PC-3 (cell line): ENCODE data around the gene AFMID. TPM values are rescaled to one million over a fixed set of nuclear protein-coding genes. Genes with fewer than 3 reads are reported as not detected.

Experiments used
- ATAC-seq: fragments of 200-7000 bp; cut with Tn5 transposase; 2 replicates; pipeline ENCODE4 v1.9.1; 2020; ENCODE audit warnings: mild to moderate bottlenecking, moderate library complexity
- BruUV-seq: library from RNA; stranded (reverse); fragments of 400-500 nt; replicated peaks from 2 replicates; lab custom pipeline; 2021; lab: Mats Ljungman, UMichigan
- CTCF ChIA-PET: fragments of 300-600 bp; sonication (Branson Sonifier 250); formaldehyde crosslinking; loops from one replicate; lab custom pipeline; 2022; ENCODE audit warnings: antibody characterized with exemption; lab: Charles Lee
- POLR2A ChIA-PET: fragments of 300-600 bp; sonication (Branson Sonifier 250); formaldehyde crosslinking; loops from one replicate; lab custom pipeline; 2022; ENCODE audit warnings: antibody characterized with exemption; ENCODE audit not compliant: unreplicated experiment; lab: Charles Lee
- DNase-seq: peaks from one replicate; pipeline ENCODE4 v3.0.0-alpha.2; 2015
- H2AFZ ChIP-seq: fragments of 300-600 bp; sonication (generic); 2 replicates; pipeline ENCODE4 v1.6.0; 2016; ENCODE audit warnings: antibody characterized with exemption, low read length
- H3F3A ChIP-seq: fragments of 300-600 bp; sonication (generic); one replicate; pipeline ENCODE4 v1.6.0; 2017; ENCODE audit warnings: antibody characterized with exemption, low read length, control low read depth, mild to moderate bottlenecking; ENCODE audit not compliant: unreplicated experiment
- H3K27ac ChIP-seq: fragments of 300-600 bp; sonication (generic); 2 replicates; pipeline ENCODE4 v1.5.1; 2016; ENCODE audit warnings: mild to moderate bottlenecking, low read length
- H3K27me3 ChIP-seq: fragments of 300-600 bp; sonication (generic); 2 replicates; pipeline ENCODE4 v1.6.1; 2016; ENCODE audit warnings: low read length, mixed read lengths
- H3K36me3 ChIP-seq: fragments of 300-600 bp; sonication (generic); 2 replicates; pipeline ENCODE4 v1.6.1; 2016; ENCODE audit warnings: low read depth, mixed run types, low read length, mixed read lengths
- H3K4me1 ChIP-seq: fragments of 300-600 bp; sonication (generic); 2 replicates; pipeline ENCODE4 v1.5.1; 2016; ENCODE audit warnings: low read length; ENCODE audit not compliant: insufficient read depth
- H3K4me2 ChIP-seq: fragments of 300-600 bp; sonication (generic); 2 replicates; pipeline ENCODE4 v1.6.0; 2016; ENCODE audit warnings: low read length
- H3K4me3 ChIP-seq: fragments of 300-600 bp; sonication (generic); 2 replicates; pipeline ENCODE4 v1.5.1; 2016; ENCODE audit warnings: mild to moderate bottlenecking, low read length, mixed read lengths
- H3K79me2 ChIP-seq: fragments of 300-600 bp; sonication (generic); 2 replicates; pipeline ENCODE4 v1.6.1; 2017; ENCODE audit warnings: low read length, mixed read lengths
- H3K9ac ChIP-seq: fragments of 300-600 bp; sonication (generic); 2 replicates; pipeline ENCODE4 v1.6.0; 2016; ENCODE audit warnings: mild to moderate bottlenecking, low read length
- H3K9me2 ChIP-seq: fragments of 300-600 bp; sonication (generic); replicated peaks from 2 replicates; pipeline ENCODE4 v1.6.1; 2016; ENCODE audit warnings: mixed run types, low read length, mixed read lengths
- H3K9me3 ChIP-seq: fragments of 300-600 bp; sonication (generic); 2 replicates; pipeline ENCODE4 v1.6.1; 2016; ENCODE audit warnings: low read length, mixed read lengths
- H4K20me1 ChIP-seq: fragments of 300-600 bp; sonication (generic); 2 replicates; pipeline ENCODE4 v1.6.1; 2016; ENCODE audit warnings: low read length, mixed read lengths
- CTCF ChIP-seq: fragments of 300-600 bp; sonication (generic); conservative IDR thresholded peaks from 2 replicates; pipeline ENCODE4 v1.5.1; 2017; ENCODE audit warnings: antibody characterized with exemption, low read depth, mild to moderate bottlenecking, low read length
- EZH2 ChIP-seq: fragments of 300-600 bp; sonication (generic); IDR thresholded peaks from one replicate; pipeline ENCODE4 v1.6.1; 2017; ENCODE audit warnings: antibody characterized with exemption, mild to moderate bottlenecking, low read length; ENCODE audit not compliant: unreplicated experiment
- EZH2phosphoT487 ChIP-seq: fragments of 300-600 bp; sonication (generic); IDR thresholded peaks from 2 replicates; pipeline ENCODE4 v1.6.1; 2018; ENCODE audit warnings: mild to moderate bottlenecking, antibody characterized with exemption, low read length, borderline replicate concordance
- intact Hi-C: fragments of 100-400 bp; cut with micrococcal nuclease; formaldehyde crosslinking; loops from 2 replicates; pipeline ENCODE4 v1.9.0; 2023
- total RNA-seq: library from RNA; depleted of rRNA; stranded (reverse); fragments of >200 nt; gene quantifications from 2 replicates; pipeline ENCODE4 v1.2.3, GENCODE V29; 2014

AFMID gene
- total RNA-seq, 1 experiment from 2014 or later, result 58.9 TPM

DNA sequence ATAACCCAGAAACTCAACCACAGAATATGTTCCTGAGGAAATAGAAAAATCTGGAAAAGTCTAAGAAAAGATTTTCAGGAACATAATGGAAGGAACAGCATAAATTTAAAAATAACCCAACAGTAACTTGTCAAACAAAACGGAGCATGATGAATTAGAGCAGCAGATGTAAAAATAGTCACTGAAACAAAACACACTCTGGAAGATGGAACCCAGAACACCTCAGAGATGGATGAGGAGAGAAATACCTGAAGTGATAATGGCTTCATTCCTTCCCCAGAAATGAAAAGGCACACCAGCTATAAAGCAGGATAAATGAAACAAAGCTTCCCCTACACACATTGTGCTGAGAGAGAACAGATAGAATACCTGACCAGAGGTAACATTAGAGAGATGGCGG is 6.7 kb upstream of the AFMID start:
- no peak for TF ChIP-seq CTCF
- intact Hi-C loops, result no loop called here
- Histone ChIP-seq H3K27ac (no peak overlapping the region), H3K9me2 (no peaks in the 10 kb centered on the region), H3K9me3 (no peaks in the 10 kb centered on the region), H3F3A (peaks cover 5% of the 10 kb centered on the region), H2AFZ (no peak overlapping the region), H3K4me1 (peaks cover 8% of the 10 kb centered on the region), H3K79me2 (peaks cover 36% of the 10 kb centered on the region), H3K27me3 (no peaks in the 10 kb centered on the region), H3K36me3 (peaks cover 41% of the 10 kb centered on the region), H3K4me3 (no peak overlapping the region), H4K20me1 (peaks cover 5% of the 10 kb centered on the region; the same call in 1 of the 2 replicates), H3K4me2 (no peak overlapping the region), H3K9ac (no peak overlapping the region)
- POLR2A ChIA-PET, result no interaction called here
- ATAC-seq (no peak), DNase-seq (no peak)
- BruUV-seq, result no TSS peak
- CTCF ChIA-PET, result no interaction called here

DNA sequence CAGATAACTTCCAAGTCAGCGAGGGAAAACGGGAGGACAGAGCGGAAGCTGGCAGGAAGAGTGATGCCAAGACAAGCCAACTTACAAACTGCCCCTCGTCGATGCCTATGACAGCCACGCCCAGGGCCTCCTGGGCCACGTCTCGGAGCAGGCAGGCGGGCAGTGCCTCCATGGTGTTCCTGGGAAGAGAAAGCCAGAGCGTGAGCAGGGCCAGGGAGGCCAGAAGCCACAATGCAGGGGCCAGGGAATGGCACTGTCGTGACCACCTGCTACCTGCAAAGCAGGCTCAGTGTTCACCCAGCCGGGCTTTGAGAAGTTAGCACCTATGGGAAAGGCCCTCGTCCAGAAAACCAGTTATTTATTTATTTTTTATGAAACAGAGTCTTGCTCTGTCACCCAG is 4.7 kb upstream of the AFMID start:
- no peak for DNase-seq
- Histone ChIP-seq H3K4me3 (no peak overlapping the region), H2AFZ (no peak overlapping the region), H4K20me1 (peaks cover 13% of the 10 kb centered on the region; the same call in 1 of the 2 replicates), H3K36me3 (peaks cover 33% of the 10 kb centered on the region), H3K9me2 (no peaks in the 10 kb centered on the region), H3K9me3 (no peaks in the 10 kb centered on the region), H3K9ac (no peak overlapping the region), H3F3A (no peaks in the 10 kb centered on the region), H3K27me3 (no peaks in the 10 kb centered on the region), H3K79me2 (peaks cover 51% of the 10 kb centered on the region), H3K27ac (no peak overlapping the region), H3K4me1 (peaks cover 17% of the 10 kb centered on the region), H3K4me2 (no peak overlapping the region)
- BruUV-seq, result no TSS peak
- intact Hi-C loops, result no loop called here
- TF ChIP-seq EZH2phosphoT487, result no peak
- TF ChIP-seq CTCF, result no peak
- TF ChIP-seq EZH2, result no peak
- POLR2A ChIA-PET, result no interaction called here
- CTCF ChIA-PET, result no interaction called here
- ATAC-seq, result no peak

GRCh38 chr17:78183916-78184315 is 3.2 kb upstream of the AFMID start:
- Histone ChIP-seq H3K9me3 (no peaks in the 10 kb centered on the region), H3K4me2 (peak overlapping the region; percentile 99)

More at GRCh38 chr17:78183916-78184315, 3.2 kb upstream of the AFMID start:
- Histone ChIP-seq H3K27ac (no peak overlapping the region), H3K9me2 (no peaks in the 10 kb centered on the region), H3F3A (no peaks in the 10 kb centered on the region), H4K20me1 (peaks cover 13% of the 10 kb centered on the region; the same call in 1 of the 2 replicates), H3K9ac (no peak overlapping the region), H3K36me3 (peaks cover 30% of the 10 kb centered on the region), H3K79me2 (peaks cover 65% of the 10 kb centered on the region), H3K27me3 (no peaks in the 10 kb centered on the region), H3K4me1 (peaks cover 24% of the 10 kb centered on the region), H2AFZ (no peak overlapping the region), H3K4me3 (peak overlapping the region; percentile 77; the same call in 1 of the 2 replicates)
- DNase-seq (no peak), ATAC-seq (no peak)
- ChIA-PET CTCF (no interaction called here), POLR2A (no interaction called here)
- TF ChIP-seq CTCF (no peak), EZH2 (no peak), EZH2phosphoT487 (no peak)
- intact Hi-C loops, result no loop called here
- BruUV-seq, result no TSS peak
